ENCODE results near the gene CNTNAP4. TPM values are rescaled to one million over a fixed set of nuclear protein-coding genes. Genes with fewer than 3 reads are reported as not detected.

CNTNAP4 gene
- total RNA-seq, 1 experiment from 2014 or later, result not detected

DNA sequence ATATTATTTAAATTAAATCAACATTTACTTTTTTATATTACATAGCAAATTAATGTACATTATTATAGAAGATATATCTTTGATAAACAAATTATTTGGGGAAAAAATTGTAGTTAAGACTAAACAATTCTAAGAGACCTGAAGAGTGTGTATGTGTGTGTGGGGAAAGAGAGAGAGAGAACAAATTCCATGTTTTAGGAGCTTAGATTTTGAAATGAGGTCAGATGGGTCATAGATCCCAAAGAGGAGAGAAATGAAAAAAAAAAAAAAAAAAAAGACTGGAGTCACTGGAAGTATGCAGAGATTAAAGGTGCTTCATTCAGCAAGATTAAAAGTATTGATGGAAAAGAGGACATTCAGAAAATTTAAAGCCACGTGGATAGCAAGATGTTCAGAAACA is 206.8 kb downstream of the CNTNAP4 start:
- Histone ChIP-seq H4K5ac (ENCODE audit: insufficient read length, low read depth, low read length) (no peak overlapping the region), H3K4me1 (ENCODE audit: insufficient read depth, low read length) (no peaks in the 10 kb centered on the region), H3K27ac (ENCODE audit: insufficient read length, low read depth, low read length) (no peak overlapping the region), H3K79me1 (ENCODE audit: insufficient read depth, low read depth, low read length, poor library complexity, severe bottlenecking) (no peaks in the 10 kb centered on the region), H3K27me3 (ENCODE audit: insufficient read depth, low read length) (no peaks in the 10 kb centered on the region), H3K56ac (ENCODE audit: insufficient read length, low read depth, low read length) (no peak overlapping the region), H2BK12ac (ENCODE audit: insufficient read length, low read depth, low read length) (no peak overlapping the region), H4K20me1 (ENCODE audit: control insufficient read depth, insufficient read depth, insufficient read length) (no peaks in the 10 kb centered on the region), H2BK20ac (ENCODE audit: low read depth, low read length, poor library complexity, severe bottlenecking) (no peak overlapping the region), H3K23ac (ENCODE audit: insufficient read length, low read depth, low read length) (no peak overlapping the region), H3K9me3 (ENCODE audit: control insufficient read depth, low read depth, low read length) (no peaks in the 10 kb centered on the region), H3K4me2 (ENCODE audit: insufficient read depth, insufficient read length, low read length) (no peak overlapping the region), H2BK5ac (ENCODE audit: insufficient read length, low read length) (no peak overlapping the region), H3T11ph (ENCODE audit: low read length) (no peak overlapping the region), H3K23me2 (ENCODE audit: insufficient read length, low read depth, low read length, poor library complexity, severe bottlenecking) (no peaks in the 10 kb centered on the region), H4K91ac (ENCODE audit: insufficient read length, low read depth, low read length) (no peak overlapping the region), H3K14ac (ENCODE audit: insufficient read depth, low read length) (no peak overlapping the region), H2AK5ac (ENCODE audit: insufficient read length, low read length) (no peak overlapping the region), H3K9ac (ENCODE audit: extremely low read depth, insufficient read length, low read length) (no peak overlapping the region), H3K79me2 (ENCODE audit: insufficient read depth, low read length) (no peaks in the 10 kb centered on the region), H4K8ac (replicated peaks; ENCODE audit: insufficient read length, low read depth, low read length) (no peak overlapping the region), H2BK15ac (ENCODE audit: low read depth, low read length) (no peak overlapping the region), H2BK120ac (ENCODE audit: low read depth, low read length, poor library complexity, severe bottlenecking) (no peak overlapping the region), H2AFZ (ENCODE audit: low read length) (no peak overlapping the region), H3K18ac (ENCODE audit: insufficient read length, low read depth, low read length) (no peak overlapping the region), H3K4ac (ENCODE audit: low read depth, low read length) (no peak overlapping the region)
- no CpG with 5 or more reads among the region's 1 CpG for WGBS (ENCODE audit: extremely low coverage, insufficient read length, low lambda C conversion rate)
- no peak for DNase-seq
- H3K4me3 Mint-ChIP-seq, result no peak overlapping the region
- TF ChIP-seq, protein P1, sequence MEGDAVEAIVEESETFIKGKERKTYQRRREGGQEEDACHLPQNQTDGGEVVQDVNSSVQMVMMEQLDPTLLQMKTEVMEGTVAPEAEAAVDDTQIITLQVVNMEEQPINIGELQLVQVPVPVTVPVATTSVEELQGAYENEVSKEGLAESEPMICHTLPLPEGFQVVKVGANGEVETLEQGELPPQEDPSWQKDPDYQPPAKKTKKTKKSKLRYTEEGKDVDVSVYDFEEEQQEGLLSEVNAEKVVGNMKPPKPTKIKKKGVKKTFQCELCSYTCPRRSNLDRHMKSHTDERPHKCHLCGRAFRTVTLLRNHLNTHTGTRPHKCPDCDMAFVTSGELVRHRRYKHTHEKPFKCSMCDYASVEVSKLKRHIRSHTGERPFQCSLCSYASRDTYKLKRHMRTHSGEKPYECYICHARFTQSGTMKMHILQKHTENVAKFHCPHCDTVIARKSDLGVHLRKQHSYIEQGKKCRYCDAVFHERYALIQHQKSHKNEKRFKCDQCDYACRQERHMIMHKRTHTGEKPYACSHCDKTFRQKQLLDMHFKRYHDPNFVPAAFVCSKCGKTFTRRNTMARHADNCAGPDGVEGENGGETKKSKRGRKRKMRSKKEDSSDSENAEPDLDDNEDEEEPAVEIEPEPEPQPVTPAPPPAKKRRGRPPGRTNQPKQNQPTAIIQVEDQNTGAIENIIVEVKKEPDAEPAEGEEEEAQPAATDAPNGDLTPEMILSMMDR (conservative IDR thresholded peaks at IDR 0.05), result no peak
- H3K27ac Mint-ChIP-seq, result no peak overlapping the region
- H3K9me3 Mint-ChIP-seq, result no peaks in the 10 kb centered on the region
- peaks cover 91% of the 10 kb centered on the region for H3K27me3 Mint-ChIP-seq (ENCODE audit: low read depth)
- H3K4me1 Mint-ChIP-seq, result peaks cover 9 to 14% of the 10 kb centered on the region in 2 experiments
- no peaks in the 10 kb centered on the region for H3K36me3 Mint-ChIP-seq (ENCODE audit: insufficient read depth in 1 of 3, low read depth in 3 of 3)

Measured in H9 (cell line).